ENCODE data around the gene HTR4. TPM values are rescaled to one million over a fixed set of nuclear protein-coding genes. Genes with fewer than 3 reads are reported as not detected.

HTR4 gene, protein sequence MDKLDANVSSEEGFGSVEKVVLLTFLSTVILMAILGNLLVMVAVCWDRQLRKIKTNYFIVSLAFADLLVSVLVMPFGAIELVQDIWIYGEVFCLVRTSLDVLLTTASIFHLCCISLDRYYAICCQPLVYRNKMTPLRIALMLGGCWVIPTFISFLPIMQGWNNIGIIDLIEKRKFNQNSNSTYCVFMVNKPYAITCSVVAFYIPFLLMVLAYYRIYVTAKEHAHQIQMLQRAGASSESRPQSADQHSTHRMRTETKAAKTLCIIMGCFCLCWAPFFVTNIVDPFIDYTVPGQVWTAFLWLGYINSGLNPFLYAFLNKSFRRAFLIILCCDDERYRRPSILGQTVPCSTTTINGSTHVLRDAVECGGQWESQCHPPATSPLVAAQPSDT
- polyA plus RNA-seq (ENCODE audit: low read depth in 6 of 6): not detected

DNA sequence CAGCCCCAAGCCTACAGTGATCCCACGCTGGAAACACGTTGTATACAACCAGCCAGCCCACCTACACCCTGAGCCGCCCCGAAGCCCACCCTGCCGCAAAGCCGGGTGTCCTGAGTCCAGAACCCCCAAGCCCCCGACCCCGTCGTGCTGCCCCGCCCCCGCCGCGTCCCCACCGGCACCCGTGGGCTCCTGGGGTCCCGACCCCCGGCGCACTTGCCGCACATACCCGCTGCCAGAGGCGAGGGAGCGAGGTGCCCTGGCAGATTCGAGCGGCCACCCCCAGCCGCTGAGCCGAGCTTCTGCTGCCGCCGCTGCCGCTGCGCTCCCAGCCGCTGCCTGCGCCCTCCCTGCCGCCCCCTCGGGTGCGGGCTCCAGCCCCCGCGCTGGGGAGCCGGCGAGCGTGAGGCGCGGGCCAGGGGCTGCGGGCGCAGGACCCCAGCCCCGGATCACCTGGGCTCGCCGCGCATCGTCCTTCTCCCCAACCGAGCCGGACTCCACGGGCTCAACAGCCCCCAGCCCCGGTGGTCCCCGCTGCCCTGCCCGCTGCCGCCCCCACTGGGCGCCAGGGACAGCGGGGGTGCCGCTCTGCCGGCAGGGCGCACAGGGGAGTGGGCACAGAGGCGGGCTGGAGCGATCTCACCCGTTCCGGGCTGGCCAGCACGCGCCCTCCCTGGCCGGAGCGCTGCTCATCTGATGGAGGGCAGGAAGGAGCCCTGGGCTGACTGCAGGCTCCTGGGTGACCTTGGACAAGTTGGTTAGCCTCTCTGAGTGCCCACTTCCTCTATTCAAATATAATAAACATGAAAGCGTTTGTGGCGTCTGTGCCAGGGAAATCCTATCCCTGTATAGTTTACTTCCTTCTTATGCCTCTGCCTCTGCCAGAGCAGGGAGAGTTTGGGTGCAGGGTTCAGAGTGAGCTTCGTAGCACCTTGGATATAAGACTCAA is at the start of gene HTR4:
HTR4 (minus strand) TSS at position 692 of the 946 bp plus-strand sequence. CDS start 17,513 bp downstream, outside the sequence.
- H3K36me3 Mint-ChIP-seq: no peaks in the 10 kb centered on the region
- DNase-seq: no peak
- H3K4me3 Mint-ChIP-seq: no peak within 1 kb of the TSS
- ATAC-seq (ENCODE audit: low read depth in 2 of 2): no peak
- H3K9me3 Mint-ChIP-seq: peaks cover 0 to 5% (median 0%) of the 10 kb centered on the region in 7 donors
- peaks cover 0 to 1% (median 0%) of the 10 kb centered on the region in 3 donors for H3K4me1 Mint-ChIP-seq
- no peak within 1 kb of the TSS for H3K27ac Mint-ChIP-seq
- peaks cover 41 to 50% (median 46%) of the 10 kb centered on the region in 3 donors for H3K27me3 Mint-ChIP-seq

GRCh38 chr5:148702019-148702596 is 47.8 kb upstream of the HTR4 start:
- Mint-ChIP-seq H3K9me3 (peaks cover 6 to 37% (median 15%) of the 10 kb centered on the region in 7 donors), H3K4me3 (no peak overlapping the region), H3K36me3 (peaks cover 5 to 12% of the 10 kb centered on the region in 2 donors), H3K4me1 (no peaks in the 10 kb centered on the region), H3K27ac (no peak overlapping the region), H3K27me3 (peaks cover 9 to 45% (median 39%) of the 10 kb centered on the region in 3 donors)
- ATAC-seq (ENCODE audit: low read depth in 2 of 2) (no peak), DNase-seq (no peak)

DNA sequence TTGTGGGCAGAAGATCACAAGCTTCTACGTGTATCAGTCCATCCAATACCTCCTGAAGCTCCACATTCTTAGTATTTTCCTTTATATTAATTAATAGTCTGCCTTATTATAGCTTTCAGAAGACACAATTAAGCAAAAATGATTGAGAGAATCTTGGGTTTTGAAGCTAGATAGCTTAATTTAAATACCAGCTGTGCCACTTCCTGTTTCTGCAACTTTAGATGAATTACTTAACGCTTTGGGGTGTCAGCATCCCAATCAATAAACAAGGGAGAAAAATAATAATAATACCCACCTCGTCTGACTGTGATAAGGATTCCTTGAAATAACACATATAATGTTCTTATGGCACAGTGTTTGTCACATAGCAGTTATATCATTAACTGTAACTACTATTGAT is 44.7 kb upstream of the HTR4 start:
- H3K4me1 Mint-ChIP-seq: no peaks in the 10 kb centered on the region
- peaks cover 6 to 38% (median 13%) of the 10 kb centered on the region in 7 donors for H3K9me3 Mint-ChIP-seq
- ATAC-seq (ENCODE audit: low read depth in 2 of 2) (no peak), DNase-seq (no peak)
- H3K4me3 Mint-ChIP-seq: no peak overlapping the region
- H3K36me3 Mint-ChIP-seq: peaks cover 5 to 12% of the 10 kb centered on the region in 2 donors
- peaks cover 21 to 51% (median 30%) of the 10 kb centered on the region in 3 donors for H3K27me3 Mint-ChIP-seq
- no peak overlapping the region for H3K27ac Mint-ChIP-seq

DNA sequence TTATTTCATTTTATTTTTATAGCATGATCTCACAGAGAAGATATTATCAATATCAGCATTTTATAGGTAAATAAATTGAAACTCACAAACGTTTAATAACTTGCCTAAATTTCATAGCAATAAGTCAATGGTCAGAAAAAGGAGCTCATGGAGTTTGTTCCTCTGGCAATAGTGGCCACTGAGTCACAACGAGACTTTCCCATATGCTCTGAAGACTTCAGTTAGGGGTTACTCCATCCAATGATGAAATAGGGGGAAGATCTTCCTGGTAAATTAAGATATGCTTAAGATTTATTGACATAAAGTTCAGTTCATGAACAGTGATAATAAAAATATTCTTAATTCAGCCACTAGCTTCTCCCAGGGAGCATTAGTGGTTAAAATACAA is 43.5 kb upstream of the HTR4 start:
- Mint-ChIP-seq H3K9me3 (peaks cover 6 to 31% (median 14%) of the 10 kb centered on the region in 7 donors), H3K36me3 (peaks cover 5 to 12% of the 10 kb centered on the region in 2 donors), H3K27ac (no peak overlapping the region), H3K27me3 (peaks cover 12 to 47% (median 26%) of the 10 kb centered on the region in 3 donors), H3K4me3 (no peak overlapping the region), H3K4me1 (no peaks in the 10 kb centered on the region)
- ATAC-seq (ENCODE audit: low read depth in 2 of 2) (no peak), DNase-seq (no peak)

GRCh38 chr5:148697180-148697808 is 43.0 kb upstream of the HTR4 start:
- H3K4me1 Mint-ChIP-seq: no peaks in the 10 kb centered on the region
- peaks cover 4 to 10% of the 10 kb centered on the region in 2 donors for H3K36me3 Mint-ChIP-seq
- H3K4me3 Mint-ChIP-seq: no peak overlapping the region
- peaks cover 6 to 26% (median 10%) of the 10 kb centered on the region in 7 donors for H3K9me3 Mint-ChIP-seq
- no peak overlapping the region for H3K27ac Mint-ChIP-seq
- DNase-seq (no peak), ATAC-seq (ENCODE audit: low read depth in 2 of 2) (no peak)
- peaks cover 12 to 45% (median 24%) of the 10 kb centered on the region in 3 donors for H3K27me3 Mint-ChIP-seq

- Mint-ChIP-seq H3K4me3 (no peak overlapping the region), H3K36me3 (peaks cover 0 to under 1% of the 10 kb centered on the region in 2 donors), H3K9me3 (peaks cover under 1 to 25% (median 4%) of the 10 kb centered on the region in 7 donors), H3K27ac (no peak overlapping the region), H3K4me1 (no peaks in the 10 kb centered on the region), H3K27me3 (peaks cover 12 to 38% (median 20%) of the 10 kb centered on the region in 3 donors)
- no peak for DNase-seq
- ATAC-seq (ENCODE audit: low read depth in 2 of 2): no peak
Measured at GRCh38 chr5:148696187-148697036, 42.1 kb upstream of the HTR4 start.

DNA sequence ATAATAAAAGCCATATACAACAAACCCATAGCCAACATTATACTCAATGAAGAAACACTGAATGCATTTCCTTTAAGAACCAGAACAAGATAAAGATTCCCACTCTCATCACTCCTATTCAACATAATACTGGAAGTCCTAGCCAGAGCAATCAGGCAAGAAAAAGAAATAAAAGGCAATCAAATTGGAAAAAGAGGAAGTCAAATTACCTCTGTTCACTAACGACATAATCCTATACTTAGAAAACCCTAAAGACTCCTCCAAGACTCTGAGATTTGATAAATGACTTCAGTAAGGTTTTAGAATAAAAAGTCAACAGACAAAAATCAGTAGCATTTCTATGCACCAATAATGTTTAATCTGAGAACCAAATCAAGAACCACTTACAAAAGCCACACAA is 36.6 kb upstream of the HTR4 start:
- no peak for DNase-seq
- Mint-ChIP-seq H3K27me3 (peaks cover 6 to 28% (median 21%) of the 10 kb centered on the region in 3 donors), H3K4me3 (no peak overlapping the region), H3K4me1 (no peaks in the 10 kb centered on the region), H3K9me3 (peaks cover 14 to 58% (median 29%) of the 10 kb centered on the region in 7 donors), H3K27ac (no peak overlapping the region), H3K36me3 (peaks cover 0 to 22% of the 10 kb centered on the region in 2 donors)
- ATAC-seq (ENCODE audit: low read depth in 2 of 2): no peak

DNA sequence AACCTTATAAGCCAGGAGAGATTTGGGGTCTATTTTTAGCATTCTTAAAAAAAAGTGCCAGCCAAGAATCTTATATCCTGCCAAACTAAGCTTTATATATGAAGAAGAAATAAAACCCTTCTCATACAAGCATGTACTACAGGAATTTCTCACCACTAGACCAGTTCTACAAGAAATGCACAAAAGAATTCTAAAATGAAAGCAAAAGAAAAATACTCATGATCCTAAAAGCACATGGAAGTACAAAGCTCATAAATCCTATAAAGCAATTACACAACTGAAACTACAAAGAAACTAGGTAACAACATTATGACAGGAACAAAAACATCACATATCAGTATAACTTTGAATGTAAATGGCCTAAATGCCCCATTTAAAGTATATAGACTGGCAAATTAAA is 34.5 kb upstream of the HTR4 start:
- no peaks in the 10 kb centered on the region for H3K4me1 Mint-ChIP-seq
- DNase-seq (no peak), ATAC-seq (ENCODE audit: low read depth in 2 of 2) (no peak)
- no peak overlapping the region for H3K27ac Mint-ChIP-seq
- H3K27me3 Mint-ChIP-seq: peaks cover 7 to 32% (median 21%) of the 10 kb centered on the region in 3 donors
- peaks cover 14 to 52% (median 29%) of the 10 kb centered on the region in 7 donors for H3K9me3 Mint-ChIP-seq
- no peak overlapping the region for H3K4me3 Mint-ChIP-seq
- H3K36me3 Mint-ChIP-seq: peaks cover 0 to 22% of the 10 kb centered on the region in 2 donors

GRCh38 chr5:148687871-148688270 is 33.5 kb upstream of the HTR4 start:
- peaks cover 0 to 22% of the 10 kb centered on the region in 2 donors for H3K36me3 Mint-ChIP-seq
- DNase-seq (no peak), ATAC-seq (ENCODE audit: low read depth in 2 of 2) (no peak)
- no peak overlapping the region for H3K4me3 Mint-ChIP-seq
- peaks cover 11 to 34% (median 29%) of the 10 kb centered on the region in 3 donors for H3K27me3 Mint-ChIP-seq
- H3K4me1 Mint-ChIP-seq: no peaks in the 10 kb centered on the region
- H3K27ac Mint-ChIP-seq: no peak overlapping the region
- H3K9me3 Mint-ChIP-seq: peaks cover 14 to 48% (median 26%) of the 10 kb centered on the region in 7 donors

DNA sequence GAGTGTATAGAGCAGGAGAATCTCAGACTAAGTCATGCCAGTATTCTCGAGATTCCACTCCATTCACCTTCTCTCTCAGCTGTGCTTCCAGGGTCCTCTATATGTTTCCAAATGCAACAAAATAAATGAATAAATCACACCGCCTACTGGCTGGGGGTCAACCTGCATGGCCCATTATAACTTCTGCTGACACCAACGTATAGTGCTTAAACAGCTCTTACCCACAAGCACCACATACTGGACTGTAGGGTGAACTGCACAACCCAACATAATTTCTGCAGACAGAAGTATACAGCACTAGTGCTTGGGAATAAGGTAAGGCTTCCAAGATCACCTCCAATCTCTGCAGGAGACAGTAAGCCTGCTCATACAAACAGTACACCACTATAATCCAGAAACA is 33.1 kb upstream of the HTR4 start:
- Mint-ChIP-seq H3K9me3 (peaks cover 14 to 48% (median 26%) of the 10 kb centered on the region in 7 donors), H3K27me3 (peaks cover 11 to 39% (median 34%) of the 10 kb centered on the region in 3 donors), H3K4me1 (no peaks in the 10 kb centered on the region), H3K36me3 (peaks cover 0 to 22% of the 10 kb centered on the region in 2 donors), H3K4me3 (no peak overlapping the region), H3K27ac (no peak overlapping the region)
- DNase-seq (no peak), ATAC-seq (ENCODE audit: low read depth in 2 of 2) (no peak)

GRCh38 chr5:148686660-148687059 is 32.3 kb upstream of the HTR4 start:
- H3K4me1 Mint-ChIP-seq: no peaks in the 10 kb centered on the region
- no peak overlapping the region for H3K4me3 Mint-ChIP-seq
- peaks cover 12 to 43% (median 26%) of the 10 kb centered on the region in 7 donors for H3K9me3 Mint-ChIP-seq
- DNase-seq (no peak), ATAC-seq (ENCODE audit: low read depth in 2 of 2) (no peak)
- no peak overlapping the region for H3K27ac Mint-ChIP-seq
- H3K36me3 Mint-ChIP-seq: peaks cover 0 to 22% of the 10 kb centered on the region in 2 donors
- peaks cover 11 to 42% (median 37%) of the 10 kb centered on the region in 3 donors for H3K27me3 Mint-ChIP-seq
